MCF 10A (cell line): Measurements from ENCODE around the gene BLM. TPM values are rescaled to one million over a fixed set of nuclear protein-coding genes. Genes with fewer than 3 reads are reported as not detected.

Experiments
- BruUV-seq: library from RNA; stranded (reverse); fragments of 400-500 nt; replicated peaks from 2 replicates; lab custom pipeline; 2021; lab: Mats Ljungman, UMichigan
- CTCF ChIA-PET: fragments of 300-600 bp; sonication (Branson Sonifier 250); formaldehyde crosslinking; extraction: SDS; loops from one replicate; lab custom pipeline; 2021; ENCODE audit warnings: antibody characterized with exemption, inconsistent platforms; lab: Yijun Ruan, JAX
- POLR2A ChIA-PET: fragments of 300-600, 350-650 bp; sonication (Branson Sonifier 250); formaldehyde crosslinking; extraction: SDS; loops from one replicate; lab custom pipeline; 2020; ENCODE audit warnings: antibody characterized with exemption, inconsistent platforms; lab: Yijun Ruan, JAX
- DNase-seq: peaks from one replicate; pipeline ENCODE4 v3.0.0-alpha.2; 2018; ENCODE audit not compliant: unreplicated experiment
- H3K27ac Mint-ChIP-seq: one replicate; pipeline ENCODE4 v1.8.0; 2022; ENCODE audit warnings: mild to moderate bottlenecking, low read depth, mixed read lengths; ENCODE audit not compliant: unreplicated experiment
- H3K27me3 Mint-ChIP-seq: one replicate; pipeline ENCODE4 v1.8.0; 2022; ENCODE audit warnings: mixed read lengths; ENCODE audit not compliant: insufficient read depth, unreplicated experiment
- H3K36me3 Mint-ChIP-seq: one replicate; pipeline ENCODE4 v1.8.0; 2022; ENCODE audit warnings: mild to moderate bottlenecking, moderate library complexity, mixed read lengths; ENCODE audit not compliant: insufficient read depth, unreplicated experiment
- H3K4me1 Mint-ChIP-seq: one replicate; pipeline ENCODE4 v1.8.0; 2022; ENCODE audit warnings: mixed read lengths; ENCODE audit not compliant: insufficient read depth, unreplicated experiment
- H3K4me3 Mint-ChIP-seq: one replicate; pipeline ENCODE4 v1.8.0; 2022; ENCODE audit warnings: mild to moderate bottlenecking, moderate library complexity, mixed read lengths; ENCODE audit not compliant: unreplicated experiment
- H3K9me3 Mint-ChIP-seq: one replicate; pipeline ENCODE4 v1.8.0; 2022; ENCODE audit warnings: mixed read lengths; ENCODE audit not compliant: unreplicated experiment
- CTCF ChIP-seq: fragments of 200-600 bp; IDR thresholded peaks from one replicate; pipeline ENCODE4 v1.8.0; 2022; ENCODE audit warnings: antibody characterized with exemption, mild to moderate bottlenecking; ENCODE audit not compliant: unreplicated experiment
- intact Hi-C: fragments of 100-400 bp; cut with micrococcal nuclease; formaldehyde crosslinking; loops from 2 replicates; pipeline ENCODE4 v1.14.1; 2022
- total RNA-seq: library from RNA; stranded (reverse); gene quantifications from 2 replicates; pipeline ENCODE4 v1.2.3, GENCODE V29; 2022

The BLM gene
- total RNA-seq, 1 experiment from 2014 or later, result 5.2 TPM

GRCh38 chr15:90812958-90813265 lies 95.8 kb downstream of the BLM start:
- Mint-ChIP-seq H3K4me1 (no peaks in the 10 kb centered on the region), H3K9me3 (no peaks in the 10 kb centered on the region), H3K27me3 (no peaks in the 10 kb centered on the region), H3K27ac (no peak overlapping the region), H3K36me3 (peaks cover 5% of the 10 kb centered on the region), H3K4me3 (no peak overlapping the region)
- POLR2A ChIA-PET, result no interaction called here
- intact Hi-C loops, result no loop called here
- CTCF ChIA-PET, result no interaction called here
- no peak for DNase-seq
- no TSS peak for BruUV-seq
- TF ChIP-seq CTCF, result no peak

- Mint-ChIP-seq H3K27ac (no peak overlapping the region), H3K9me3 (no peaks in the 10 kb centered on the region), H3K4me3 (no peak overlapping the region), H3K27me3 (no peaks in the 10 kb centered on the region), H3K36me3 (peaks cover 5% of the 10 kb centered on the region), H3K4me1 (no peaks in the 10 kb centered on the region)
- DNase-seq, result no peak
- no peak for TF ChIP-seq CTCF
- intact Hi-C loops, result no loop called here
- BruUV-seq, result no TSS peak
- ChIA-PET CTCF (no interaction called here), POLR2A (interaction anchor here (0.5 kb wide), 1 partner anchor 1565 kb away, joined by 3 read pairs; no protein-coding TSS in a partner anchor)
Measured at GRCh38 chr15:90813796-90814190, 96.6 kb downstream of the BLM start.

- Mint-ChIP-seq H3K9me3 (no peaks in the 10 kb centered on the region), H3K4me3 (no peak overlapping the region), H3K27me3 (no peaks in the 10 kb centered on the region), H3K4me1 (no peaks in the 10 kb centered on the region), H3K27ac (no peak overlapping the region), H3K36me3 (peaks cover 5% of the 10 kb centered on the region)
- POLR2A ChIA-PET, result interaction anchor here (0.5 kb wide), 1 partner anchor 1565 kb away, joined by 3 read pairs; no protein-coding TSS in a partner anchor
- no TSS peak for BruUV-seq
- CTCF ChIA-PET, result interaction anchor here (0.7 kb wide), 1 partner anchor 141 kb away, joined by 3 read pairs; no protein-coding TSS in a partner anchor
- no peak for TF ChIP-seq CTCF
- intact Hi-C loops, result no loop called here
- DNase-seq, result no peak
Measured at GRCh38 chr15:90814191-90814821, 97.2 kb downstream of the BLM start.

GRCh38 chr15:90816401-90817116 lies 99.4 kb downstream of the BLM start:
- Mint-ChIP-seq H3K27ac (no peak overlapping the region), H3K27me3 (no peaks in the 10 kb centered on the region), H3K36me3 (no peaks in the 10 kb centered on the region), H3K4me3 (no peak overlapping the region), H3K9me3 (no peaks in the 10 kb centered on the region), H3K4me1 (no peaks in the 10 kb centered on the region)
- BruUV-seq, result no TSS peak
- DNase-seq, result no peak
- TF ChIP-seq CTCF, result no peak
- ChIA-PET CTCF (interaction anchor here (0.6 kb wide), 1 partner anchor 120 kb away, joined by 3 read pairs; no protein-coding TSS in a partner anchor), POLR2A (no interaction called here)
- intact Hi-C loops, result no loop called here
